ENCODE measurements around the gene PSMG3. TPM values are rescaled to one million over a fixed set of nuclear protein-coding genes. Genes with fewer than 3 reads are reported as not detected.
"Not testable (repeated sequence)": the region's sequence is repeated elsewhere in the genome, so short reads cannot be mapped to it uniquely, and the experiment has no call there.

The PSMG3 gene
- total and polyA plus RNA-seq, 7 donors = 11.8 to 59.1 (median 18.2) TPM

DNA sequence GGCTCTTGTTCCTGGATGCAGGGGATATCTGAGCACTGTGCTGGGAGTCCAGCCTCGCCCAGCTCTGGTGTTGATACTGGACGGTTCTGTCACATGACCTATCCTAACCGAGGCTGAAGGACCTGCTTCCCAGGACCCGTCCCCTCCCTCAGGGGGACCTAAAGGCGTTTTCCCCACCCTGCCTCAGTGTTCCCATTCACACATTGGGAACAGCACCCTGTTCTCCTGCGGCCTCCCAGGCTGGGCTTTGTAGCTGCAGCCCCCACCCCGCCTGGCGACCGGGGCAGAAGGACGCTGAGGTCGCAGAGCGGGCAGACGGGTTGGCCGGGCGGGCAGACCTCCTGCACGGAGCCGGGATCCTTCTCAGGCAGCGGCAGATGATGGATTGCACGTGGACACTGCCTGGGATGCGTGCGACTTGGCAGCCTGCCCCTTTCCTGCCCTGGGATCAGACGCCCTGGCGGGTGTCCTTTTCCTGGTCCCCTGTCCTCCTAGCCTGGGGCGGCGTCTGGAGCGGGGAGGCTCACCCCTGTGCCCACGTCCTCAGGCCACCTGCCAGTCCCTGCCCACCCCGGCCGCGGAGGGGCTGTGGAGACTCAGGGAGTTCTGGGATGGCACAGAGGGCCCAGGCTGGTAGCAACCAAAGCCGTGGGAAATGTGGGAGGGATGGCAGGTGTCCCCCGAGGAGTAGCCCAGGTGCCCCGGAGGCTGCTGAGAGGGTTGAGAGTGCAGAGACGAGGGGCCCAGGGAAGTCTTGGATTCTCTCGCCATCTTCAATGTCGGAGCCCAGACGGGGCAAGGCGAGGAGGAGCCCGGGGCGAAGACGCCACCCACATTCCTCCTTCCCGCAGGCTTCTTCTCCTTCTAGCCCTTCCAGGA is 17.2 kb upstream of the PSMG3 start:
- no peak overlapping the region for H3K4me3 ChIP-seq
- H3K36me3 ChIP-seq (ENCODE audit: insufficient read depth in 1 of 2, low read depth in 1 of 2) = no peaks in the 10 kb centered on the region
- peaks cover 0 to 37% (median 11%) of the 10 kb centered on the region in 3 donors for H3K27me3 ChIP-seq (ENCODE audit: insufficient read depth in 3 of 3, low read length in 2 of 3)
- ATAC-seq (peak in 2 of 4 donors; percentile 20 to 21), DNase-seq (no peak)
- 51 to 56% (median 53%) methylated on average over 35 to 42 of the region's 42 CpGs for WGBS, 3 donors
- H3K4me1 ChIP-seq = no peaks in the 10 kb centered on the region
- H3K27ac ChIP-seq = no peak overlapping the region
- peaks cover 6% of the 10 kb centered on the region for H3K9me3 ChIP-seq
- intact Hi-C loops (cut with DNase I) = no loop called here
- TF ChIP-seq, protein P1, sequence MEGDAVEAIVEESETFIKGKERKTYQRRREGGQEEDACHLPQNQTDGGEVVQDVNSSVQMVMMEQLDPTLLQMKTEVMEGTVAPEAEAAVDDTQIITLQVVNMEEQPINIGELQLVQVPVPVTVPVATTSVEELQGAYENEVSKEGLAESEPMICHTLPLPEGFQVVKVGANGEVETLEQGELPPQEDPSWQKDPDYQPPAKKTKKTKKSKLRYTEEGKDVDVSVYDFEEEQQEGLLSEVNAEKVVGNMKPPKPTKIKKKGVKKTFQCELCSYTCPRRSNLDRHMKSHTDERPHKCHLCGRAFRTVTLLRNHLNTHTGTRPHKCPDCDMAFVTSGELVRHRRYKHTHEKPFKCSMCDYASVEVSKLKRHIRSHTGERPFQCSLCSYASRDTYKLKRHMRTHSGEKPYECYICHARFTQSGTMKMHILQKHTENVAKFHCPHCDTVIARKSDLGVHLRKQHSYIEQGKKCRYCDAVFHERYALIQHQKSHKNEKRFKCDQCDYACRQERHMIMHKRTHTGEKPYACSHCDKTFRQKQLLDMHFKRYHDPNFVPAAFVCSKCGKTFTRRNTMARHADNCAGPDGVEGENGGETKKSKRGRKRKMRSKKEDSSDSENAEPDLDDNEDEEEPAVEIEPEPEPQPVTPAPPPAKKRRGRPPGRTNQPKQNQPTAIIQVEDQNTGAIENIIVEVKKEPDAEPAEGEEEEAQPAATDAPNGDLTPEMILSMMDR (IDR thresholded peaks at IDR 0.05) = no peak

DNA sequence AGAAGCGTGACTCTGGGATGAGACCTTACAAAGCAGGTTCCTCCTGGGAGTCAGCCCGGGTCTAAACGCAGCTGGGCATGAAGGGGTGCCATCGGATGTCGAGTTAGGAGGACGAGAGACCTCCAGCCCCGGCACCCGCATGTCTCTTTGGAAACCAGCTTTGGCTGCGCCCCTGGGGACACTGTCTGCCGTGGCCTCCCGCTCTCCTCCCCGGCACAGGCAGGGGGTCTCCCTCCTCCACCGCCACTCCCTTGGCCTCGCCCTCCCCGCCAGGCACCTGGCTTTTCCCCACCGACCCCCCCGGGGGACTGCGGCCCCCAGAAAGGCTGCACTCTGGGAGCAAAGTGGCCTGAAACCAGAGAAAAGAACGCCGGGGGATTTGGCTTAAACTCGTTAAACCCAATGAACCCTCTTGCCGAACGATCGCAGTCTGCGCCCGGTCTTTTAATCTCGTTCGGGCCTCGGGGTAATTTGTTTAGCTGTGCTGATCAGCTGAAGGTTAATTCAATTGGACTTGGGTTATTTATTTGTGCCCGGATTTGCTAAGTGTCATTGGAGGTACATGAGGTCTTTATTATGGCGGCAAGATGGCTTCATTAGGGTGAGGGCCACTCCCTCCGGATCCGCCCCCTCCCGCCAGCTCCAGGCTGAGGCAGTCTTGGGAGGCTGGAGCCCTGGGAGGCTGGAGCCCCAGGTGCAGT is 16.4 kb upstream of the PSMG3 start:
- 65 to 74% (median 72%) methylated on average over 33 to 34 of the region's 34 CpGs for WGBS, 3 donors
- DNase-seq = no peak
- TF ChIP-seq, protein P1 (IDR thresholded peaks at IDR 0.05) = no peak
- no peak overlapping the region for H3K4me3 ChIP-seq
- no peak for ATAC-seq
- no peaks in the 10 kb centered on the region for H3K4me1 ChIP-seq
- no peak overlapping the region for H3K27ac ChIP-seq
- H3K27me3 ChIP-seq (ENCODE audit: insufficient read depth in 3 of 3, low read length in 2 of 3) = peaks cover 0 to 29% (median 7%) of the 10 kb centered on the region in 3 donors
- intact Hi-C loops (cut with DNase I) = no loop called here
- peaks cover 6% of the 10 kb centered on the region for H3K9me3 ChIP-seq
- no peaks in the 10 kb centered on the region for H3K36me3 ChIP-seq (ENCODE audit: insufficient read depth in 1 of 2, low read depth in 1 of 2)

DNA sequence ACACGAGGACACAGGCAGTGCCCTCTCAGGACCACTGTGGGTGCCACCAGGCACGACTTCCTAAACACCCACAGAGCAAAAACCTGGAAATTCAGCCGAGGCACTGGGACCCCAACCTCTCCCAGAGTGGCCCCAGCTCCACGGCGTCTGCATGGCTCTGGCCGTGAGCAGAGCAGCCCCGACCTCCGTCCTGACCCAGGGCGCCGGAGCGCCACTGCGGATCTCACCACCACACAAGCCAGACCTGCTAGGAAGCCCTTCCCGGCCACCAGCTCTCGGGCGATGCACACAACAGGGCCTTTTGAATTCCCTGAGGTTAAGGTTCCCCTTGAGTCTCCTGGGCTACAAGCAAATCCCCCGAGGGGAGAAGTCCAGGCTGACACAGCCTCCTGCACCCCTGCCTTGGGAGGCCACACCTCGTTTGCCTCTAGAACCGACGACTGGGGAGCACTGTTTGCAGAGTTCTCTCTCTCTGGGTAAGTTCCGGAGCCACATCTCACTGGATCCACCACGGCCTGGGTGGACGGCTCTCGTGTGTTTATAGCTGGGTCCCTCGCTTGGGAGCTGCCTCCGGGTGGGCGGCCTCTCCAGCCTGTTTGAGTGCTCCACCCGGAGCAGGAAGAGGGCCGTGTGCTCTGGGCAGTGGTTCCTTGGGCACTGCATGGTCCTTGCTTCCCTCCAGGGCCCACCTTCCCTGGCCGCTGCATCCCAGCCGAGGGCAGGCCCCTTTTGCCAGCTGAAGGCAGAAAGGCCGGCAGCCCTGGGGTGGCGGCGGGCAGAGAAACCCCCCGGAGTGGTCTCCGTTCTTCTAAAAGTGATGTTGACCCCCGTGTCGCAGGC is 15.5 kb upstream of the PSMG3 start:
- Histone ChIP-seq H3K27ac (no peak overlapping the region), H3K4me1 (no peaks in the 10 kb centered on the region), H3K27me3 (ENCODE audit: insufficient read depth in 3 of 3, low read length in 2 of 3) (peaks cover 0 to 22% (median 3%) of the 10 kb centered on the region in 3 donors), H3K36me3 (ENCODE audit: insufficient read depth in 1 of 2, low read depth in 1 of 2) (no peaks in the 10 kb centered on the region), H3K4me3 (no peak overlapping the region), H3K9me3 (peaks cover 6% of the 10 kb centered on the region)
- DNase-seq = no peak
- TF ChIP-seq, protein P1 (IDR thresholded peaks at IDR 0.05) = no peak
- 85 to 87% (median 85%) methylated on average over 37 of the region's 37 CpGs for WGBS, 3 donors
- intact Hi-C loops (cut with DNase I) = no loop called here
- no peak for ATAC-seq

DNA sequence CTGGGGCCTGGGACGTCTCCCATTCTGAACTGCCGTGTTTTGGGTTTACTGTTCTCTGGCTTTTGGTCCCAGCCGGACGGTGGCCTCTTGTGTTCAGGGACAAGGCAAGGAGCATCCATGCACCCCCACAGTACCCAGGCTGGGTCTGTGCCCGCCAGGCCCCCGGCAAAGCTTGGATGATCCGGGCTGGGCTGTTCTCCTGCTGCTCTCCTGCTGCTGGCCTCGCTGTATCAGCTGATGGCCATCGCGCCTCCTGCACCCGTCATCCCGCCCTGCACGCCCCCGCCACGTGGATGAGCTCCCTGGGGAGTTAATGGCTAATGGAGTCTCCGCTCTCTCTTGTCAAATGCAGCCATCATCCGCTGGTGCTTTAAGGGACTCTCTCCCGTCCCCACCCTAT is 14.9 kb upstream of the PSMG3 start:
- peaks cover 6% of the 10 kb centered on the region for H3K9me3 ChIP-seq
- H3K27ac ChIP-seq = no peak overlapping the region
- WGBS, 3 donors = 86 to 89% (median 89%) methylated on average over 18 of the region's 18 CpGs
- ATAC-seq (no peak), DNase-seq (no peak)
- peaks cover 0 to 21% (median 3%) of the 10 kb centered on the region in 3 donors for H3K27me3 ChIP-seq (ENCODE audit: insufficient read depth in 3 of 3, low read length in 2 of 3)
- TF ChIP-seq, protein P1 (IDR thresholded peaks at IDR 0.05) = no peak
- H3K4me1 ChIP-seq = no peaks in the 10 kb centered on the region
- intact Hi-C loops (cut with DNase I) = loop anchor here in 1 of 2 donors (5.0 kb wide), 3 partner anchors 123 to 763 kb away; no protein-coding TSS in a partner anchor
- no peak overlapping the region for H3K4me3 ChIP-seq
- no peaks in the 10 kb centered on the region for H3K36me3 ChIP-seq (ENCODE audit: insufficient read depth in 1 of 2, low read depth in 1 of 2)

DNA sequence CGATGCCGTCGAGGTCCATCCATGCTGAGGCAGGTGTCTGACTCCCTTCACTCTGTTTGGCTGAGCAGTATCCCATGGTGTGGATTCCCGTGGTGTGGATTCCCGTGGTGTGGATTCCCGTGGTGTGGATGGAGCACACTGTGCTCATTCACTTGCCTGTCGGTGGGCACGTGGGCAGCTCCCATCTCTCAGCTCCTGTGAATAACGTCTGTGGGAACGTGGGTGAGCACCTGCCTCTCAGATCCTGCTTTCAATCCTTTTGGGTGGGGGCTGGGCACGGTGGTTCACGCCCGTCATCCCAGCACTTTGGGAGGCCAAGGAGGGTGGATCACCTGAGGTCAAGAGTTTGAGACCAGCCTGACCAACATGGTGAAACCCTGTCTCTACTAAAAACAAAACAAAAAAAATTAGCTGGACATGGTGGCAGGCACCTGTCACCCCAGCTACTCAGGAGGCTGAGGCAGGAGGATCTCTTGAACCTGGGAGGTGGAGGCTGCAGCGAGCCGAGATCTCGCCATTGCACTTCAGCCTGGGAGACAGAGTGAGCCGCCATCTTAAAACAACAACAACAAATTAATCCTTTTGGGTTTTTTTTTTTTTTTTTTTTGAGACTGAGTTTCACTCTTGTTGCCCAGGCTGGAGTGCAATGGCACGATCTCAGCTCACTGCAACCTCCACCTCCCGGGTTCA is 13.6 kb upstream of the PSMG3 start:
- not testable (repeated sequence) for ATAC-seq; H3K9me3 ChIP-seq; H3K36me3 ChIP-seq (ENCODE audit: insufficient read depth in 1 of 2, low read depth in 1 of 2); H3K27ac ChIP-seq; H3K4me3 ChIP-seq; H3K4me1 ChIP-seq; DNase-seq
- peaks cover 0 to 11% (median 2%) of the 10 kb centered on the region in 3 donors for H3K27me3 ChIP-seq (ENCODE audit: insufficient read depth in 3 of 3, low read length in 2 of 3)
- intact Hi-C loops (cut with DNase I) = loop anchor here in 1 of 2 donors (5.0 kb wide), 3 partner anchors 124 to 764 kb away; no protein-coding TSS in a partner anchor
- WGBS, 3 donors = 77 to 83% (median 79%) methylated on average over 18 to 19 of the region's 19 CpGs

All from psoas muscle (tissue), 8 donors.